CD4-positive, alpha-beta T cell treated with Interleukin-10 for 1 hour (primary cell): ENCODE results near the gene BCL2.

Experiments used
- DNase-seq: peaks from one replicate; pipeline ENCODE4 v3.0.0-alpha.2; 2020

Gene BCL2

GRCh38 chr18:63074981-63075404 lies 244.6 kb downstream of the BCL2 start:
- DNase-seq, result peak; percentile 48

DNA sequence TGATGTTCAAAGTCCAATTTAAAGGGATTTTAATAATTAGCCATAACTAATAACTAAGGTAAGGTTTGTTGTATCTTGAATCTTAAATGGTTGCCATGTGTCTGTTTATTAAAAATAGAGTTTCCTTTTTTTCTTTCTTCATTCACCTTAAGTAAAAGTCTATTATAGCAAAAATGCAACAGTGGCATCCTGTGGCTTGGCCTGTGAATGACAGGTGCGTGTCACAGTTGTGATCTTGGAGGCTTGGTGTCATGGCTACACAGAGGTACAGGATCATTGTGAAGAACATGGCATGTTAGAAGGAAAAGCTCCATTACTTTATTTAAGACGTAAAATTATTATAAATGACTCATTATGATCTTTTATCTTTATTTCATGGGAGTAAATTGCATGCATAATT lies 246.1 kb downstream of the BCL2 start:
- DNase-seq, result peak; percentile 24
